WTC11 (cell line): ENCODE data around the gene OR6C76. TPM values are rescaled to one million over a fixed set of nuclear protein-coding genes. Genes with fewer than 3 reads are reported as not detected.
"Not testable (repeated sequence)": the region's sequence is repeated elsewhere in the genome, so short reads cannot be mapped to it uniquely, and the experiment has no call there.

Source experiments
- ATAC-seq: fragments of 200-7000 bp; cut with Tn5 transposase; 2 replicates; pipeline ENCODE4 v1.10.0; 2021; ENCODE audit warnings: mild to moderate bottlenecking, moderate library complexity
- CTCF ChIA-PET: fragments of 300-600 bp; sonication (Branson Sonifier 250); formaldehyde crosslinking; loops from one replicate; lab custom pipeline; 2021; ENCODE audit warnings: antibody characterized with exemption; lab: Charles Lee
- POLR2A ChIA-PET: fragments of 350-600 bp; sonication (Branson Sonifier 250); formaldehyde crosslinking; loops from one replicate; lab custom pipeline; 2021; ENCODE audit warnings: antibody characterized with exemption; lab: Charles Lee
- DNase-seq: peaks from one replicate; pipeline ENCODE4 v3.0.0; 2021; ENCODE audit warnings: low spot score
- H3K27ac Mint-ChIP-seq: 2 replicates; pipeline ENCODE4 v1.8.0; 2021; ENCODE audit warnings: mixed read lengths
- H3K27me3 Mint-ChIP-seq: 2 replicates; pipeline ENCODE4 v1.8.0; 2021; ENCODE audit warnings: low read depth, mild to moderate bottlenecking, moderate library complexity, mixed read lengths
- H3K36me3 Mint-ChIP-seq: 2 replicates; pipeline ENCODE4 v1.8.0; 2021; ENCODE audit warnings: mixed read lengths
- H3K4me1 Mint-ChIP-seq: 2 replicates; pipeline ENCODE4 v1.8.0; 2022; ENCODE audit warnings: mixed read lengths
- H3K4me3 Mint-ChIP-seq: 2 replicates; pipeline ENCODE4 v1.8.0; 2021; ENCODE audit warnings: mild to moderate bottlenecking, moderate library complexity, mixed read lengths
- H3K9me3 Mint-ChIP-seq: 2 replicates; pipeline ENCODE4 v1.8.0; 2021; ENCODE audit warnings: mixed read lengths
- ATF6 ChIP-seq: sonication (generic); formaldehyde crosslinking; IDR thresholded peaks from 2 replicates; pipeline ENCODE4 v1.8.1; 2023; ENCODE audit warnings: mild to moderate bottlenecking, missing genetic modification reagents
- E2F1 ChIP-seq: sonication (generic); formaldehyde crosslinking; IDR thresholded peaks from 2 replicates; pipeline ENCODE4 v1.8.0; 2022; ENCODE audit warnings: mild to moderate bottlenecking, missing genetic modification reagents
- E2F5 ChIP-seq: sonication (generic); formaldehyde crosslinking; IDR thresholded peaks from 2 replicates; pipeline ENCODE4 v1.8.1; 2022; ENCODE audit warnings: mild to moderate bottlenecking, moderate library complexity, missing genetic modification reagents
- ELF4 ChIP-seq: sonication (generic); formaldehyde crosslinking; IDR thresholded peaks from 2 replicates; pipeline ENCODE4 v1.8.1; 2022; ENCODE audit warnings: low read depth, mild to moderate bottlenecking, moderate library complexity, missing genetic modification reagents
- FOXP1 ChIP-seq: sonication (generic); formaldehyde crosslinking; IDR thresholded peaks from 2 replicates; pipeline ENCODE4 v1.8.0; 2022; ENCODE audit warnings: missing genetic modification reagents, mild to moderate bottlenecking, moderate library complexity, borderline replicate concordance
- GABPB1 ChIP-seq: sonication (generic); formaldehyde crosslinking; IDR thresholded peaks from 2 replicates; pipeline ENCODE4 v1.8.1; 2023; ENCODE audit warnings: mild to moderate bottlenecking, missing genetic modification reagents
- JAZF1 ChIP-seq: fragments of 250-450 bp; sonication (Bioruptor Pico); IDR thresholded peaks from 2 replicates; pipeline ENCODE4 v1.9.0; 2021; ENCODE audit warnings: moderate library complexity, mild to moderate bottlenecking, inconsistent platforms
- JUN ChIP-seq: sonication (generic); formaldehyde crosslinking; IDR thresholded peaks from 2 replicates; pipeline ENCODE4 v1.8.0; 2023; ENCODE audit warnings: mild to moderate bottlenecking, missing genetic modification reagents
- MYBL2 ChIP-seq: sonication (generic); formaldehyde crosslinking; IDR thresholded peaks from 2 replicates; pipeline ENCODE4 v1.8.1; 2023; ENCODE audit warnings: mild to moderate bottlenecking, moderate library complexity, missing genetic modification reagents
- NFE2L1 ChIP-seq: sonication (generic); formaldehyde crosslinking; IDR thresholded peaks from 2 replicates; pipeline ENCODE4 v1.8.1; 2023; ENCODE audit warnings: missing genetic modification reagents
- PRDM15 ChIP-seq: sonication (generic); formaldehyde crosslinking; IDR thresholded peaks from 2 replicates; pipeline ENCODE4 v1.8.0; 2022; ENCODE audit warnings: missing genetic modification reagents
- SMAD4 ChIP-seq: sonication (generic); formaldehyde crosslinking; IDR thresholded peaks from 2 replicates; pipeline ENCODE4 v1.8.0; 2022; ENCODE audit warnings: mild to moderate bottlenecking, missing genetic modification reagents
- TCF7 ChIP-seq: sonication (generic); formaldehyde crosslinking; IDR thresholded peaks from 2 replicates; pipeline ENCODE4 v1.8.0; 2022; ENCODE audit warnings: mild to moderate bottlenecking, low read depth, missing genetic modification reagents, moderate library complexity
- ZBTB21 ChIP-seq: sonication (generic); formaldehyde crosslinking; IDR thresholded peaks from 2 replicates; pipeline ENCODE4 v1.8.1; 2023; ENCODE audit warnings: mild to moderate bottlenecking, missing genetic modification reagents, borderline replicate concordance
- ZNF138 ChIP-seq: sonication (generic); formaldehyde crosslinking; conservative IDR thresholded peaks from 2 replicates; pipeline ENCODE4 v1.8.1; 2022; ENCODE audit warnings: mild to moderate bottlenecking, moderate library complexity, missing genetic modification reagents
- ZNF232 ChIP-seq: sonication (generic); formaldehyde crosslinking; IDR thresholded peaks from 2 replicates; pipeline ENCODE4 v1.8.0; 2022; ENCODE audit warnings: mild to moderate bottlenecking, missing genetic modification reagents
- ZNF281 ChIP-seq: sonication (generic); formaldehyde crosslinking; IDR thresholded peaks from 2 replicates; pipeline ENCODE4 v1.8.0; 2023; ENCODE audit warnings: mild to moderate bottlenecking, missing genetic modification reagents
- total RNA-seq: library from RNA; stranded (reverse); gene quantifications from 3 replicates; pipeline ENCODE4 v1.2.3, GENCODE V29; 2021
- TF ChIP-seq, protein P1 (sequence below): sonication (generic); formaldehyde crosslinking; conservative IDR thresholded peaks from 2 replicates; pipeline ENCODE4 v1.8.1; 2022; ENCODE audit warnings: mild to moderate bottlenecking, missing genetic modification reagents

The OR6C76 gene
- total RNA-seq, 1 experiment from 2014 or later: not detected

- H3K4me3 Mint-ChIP-seq: no peak within 1 kb of the TSS
- ATAC-seq: no peak
- CTCF ChIA-PET: interaction anchor here (0.6 kb wide), 1 partner anchor 44 kb away, joined by 3 read pairs; the partner anchor contains the start of gene OR6C2
- no peak within 1 kb of the TSS for H3K27ac Mint-ChIP-seq
- DNase-seq: no peak
- TF ChIP-seq E2F5 (CRISPR knock-in tag): no peak
- TF ChIP-seq FOXP1 (CRISPR knock-in tag): no peak
- TF ChIP-seq MYBL2 (CRISPR knock-in tag): no peak
- no peak for TF ChIP-seq NFE2L1
- no peak for TF ChIP-seq ZNF232 (CRISPR knock-in tag)
- no peak for TF ChIP-seq SMAD4 (CRISPR knock-in tag)
- TF ChIP-seq ATF6 (CRISPR knock-in tag): no peak
- no peak for TF ChIP-seq ZNF281 (CRISPR knock-in tag)
- TF ChIP-seq JUN: no peak
- TF ChIP-seq GABPB1 (CRISPR knock-in tag): no peak
- no peak for TF ChIP-seq PRDM15 (CRISPR knock-in tag)
- no peak for TF ChIP-seq E2F1 (CRISPR knock-in tag)
- no peak for TF ChIP-seq ELF4 (CRISPR knock-in tag)
- no peak for TF ChIP-seq TCF7 (CRISPR knock-in tag)
- TF ChIP-seq, protein P1, sequence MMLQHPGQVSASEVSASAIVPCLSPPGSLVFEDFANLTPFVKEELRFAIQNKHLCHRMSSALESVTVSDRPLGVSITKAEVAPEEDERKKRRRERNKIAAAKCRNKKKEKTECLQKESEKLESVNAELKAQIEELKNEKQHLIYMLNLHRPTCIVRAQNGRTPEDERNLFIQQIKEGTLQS (CRISPR knock-in tag): no peak
- TF ChIP-seq, all 79 proteins: peak for 0
- H3K9me3 Mint-ChIP-seq: peaks cover 3% of the 10 kb centered on the region; the same call in 1 of the 2 replicates
- no peaks in the 10 kb centered on the region for H3K27me3 Mint-ChIP-seq
- POLR2A ChIA-PET: no interaction called here
- no peaks in the 10 kb centered on the region for H3K4me1 Mint-ChIP-seq
- H3K36me3 Mint-ChIP-seq: no peaks in the 10 kb centered on the region
Observed at GRCh38 chr12:55400229-55400628, 25.8 kb upstream of the OR6C76 start, which contains the start of gene OR6C65. OR6C65 (plus strand) TSS chr12:55400529; CDS start chr12:55400529, 0 bp downstream.

DNA sequence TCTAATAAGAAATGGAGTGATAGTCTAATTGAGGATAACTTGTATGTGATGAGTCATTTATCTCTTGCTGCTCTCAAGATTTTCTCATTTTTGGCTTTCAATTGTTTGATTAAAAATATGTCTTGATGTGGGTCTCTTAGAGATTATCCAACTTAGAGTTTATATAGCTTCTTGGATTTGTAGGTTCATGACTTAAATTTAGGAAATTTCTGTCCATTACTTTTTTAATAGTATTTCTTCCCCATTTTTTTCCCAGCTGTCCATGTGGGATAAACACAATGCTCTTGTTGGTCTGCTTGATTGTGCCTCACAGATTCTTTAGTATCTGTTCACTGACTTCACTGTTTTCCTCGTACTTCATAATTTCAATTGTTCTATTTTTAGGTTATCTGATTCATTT lies 18.2 kb upstream of the OR6C76 start:
- ATAC-seq: no peak
- no peaks in the 10 kb centered on the region for H3K9me3 Mint-ChIP-seq
- TF ChIP-seq JAZF1 (CRISPR knock-in tag) (no peak), ZBTB21 (CRISPR knock-in tag) (no peak), ZNF138 (CRISPR knock-in tag) (no peak)
- no peaks in the 10 kb centered on the region for H3K4me1 Mint-ChIP-seq
- no peak overlapping the region for H3K27ac Mint-ChIP-seq
- no peak overlapping the region for H3K4me3 Mint-ChIP-seq
- ChIA-PET POLR2A (no interaction called here), CTCF (no interaction called here)
- H3K27me3 Mint-ChIP-seq: no peaks in the 10 kb centered on the region
- no peak for DNase-seq
- H3K36me3 Mint-ChIP-seq: no peaks in the 10 kb centered on the region

DNA sequence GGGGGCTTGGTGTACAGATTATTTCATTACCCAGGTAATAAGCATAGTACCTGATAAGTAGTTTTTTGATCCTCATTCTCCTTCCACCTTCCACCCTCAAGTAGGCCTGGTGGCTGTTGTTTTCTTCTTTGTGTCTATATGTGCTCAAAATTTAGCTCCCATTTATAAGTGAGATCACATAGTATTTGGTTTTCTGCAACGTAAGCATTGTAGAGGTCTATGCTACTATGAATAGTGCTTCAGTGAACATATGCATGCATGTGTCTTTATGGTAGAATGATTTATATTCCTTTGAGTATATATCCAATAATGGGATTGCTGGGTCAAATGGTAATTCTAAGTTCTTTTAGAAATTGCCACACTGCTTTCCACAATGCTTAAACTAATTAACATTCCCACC lies 16.9 kb upstream of the OR6C76 start:
- H3K4me3 Mint-ChIP-seq, POLR2A ChIA-PET, DNase-seq, H3K4me1 Mint-ChIP-seq, CTCF ChIA-PET, H3K9me3 Mint-ChIP-seq, H3K27me3 Mint-ChIP-seq, H3K36me3 Mint-ChIP-seq, H3K27ac Mint-ChIP-seq, ATAC-seq: not testable (repeated sequence)

DNA sequence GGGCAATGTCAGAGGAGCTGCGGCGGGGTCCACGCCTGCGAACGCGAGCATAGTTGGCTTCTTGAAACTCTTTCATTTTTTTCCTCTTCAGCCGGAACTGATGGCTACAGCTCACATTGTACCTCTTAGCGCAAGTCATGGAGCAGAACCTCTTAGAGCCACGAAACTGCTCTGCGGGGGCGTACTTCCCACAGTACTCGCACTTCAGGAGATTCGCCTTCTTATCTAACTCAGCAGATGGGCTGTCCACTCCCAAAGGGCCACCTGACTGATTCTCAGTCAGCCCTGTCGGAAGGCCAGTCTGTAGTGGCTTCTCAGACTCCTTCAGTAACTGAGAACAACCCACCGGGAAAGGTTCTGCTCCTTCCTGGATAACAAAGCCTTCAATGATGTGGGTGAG lies 13.9 kb upstream of the OR6C76 start:
- DNase-seq, H3K27ac Mint-ChIP-seq, H3K9me3 Mint-ChIP-seq, H3K4me3 Mint-ChIP-seq, H3K27me3 Mint-ChIP-seq, CTCF ChIA-PET, ATAC-seq, H3K36me3 Mint-ChIP-seq, POLR2A ChIA-PET: not testable (repeated sequence)
- H3K4me1 Mint-ChIP-seq: peaks cover 20% of the 10 kb centered on the region
